Transverse colon (tissue), 3 donors: ENCODE results near the gene TBC1D30.

Experiments used
- EP300 ChIP-seq: sonication (generic); formaldehyde crosslinking; IDR thresholded peaks from one replicate; pipeline ENCODE4 v1.6.1; 2017; ENCODE audit warnings: antibody characterized with exemption, low read depth
- POLR2A ChIP-seq: fragments of 450-650 bp; IDR thresholded peaks from one replicate; pipeline ENCODE4 v1.6.1; 2016; ENCODE audit warnings: antibody characterized with exemption, mild to moderate bottlenecking, moderate library complexity
- TF ChIP-seq, protein P1 (sequence below), 5 experiments: fragments of 200-600 bp in 3 of 5; fragments of 450-650 bp in 2 of 5; sonication (generic) in 3 of 5; IDR thresholded peaks; 1 replicate in 2 of 5; 2 replicates in 3 of 5; pipeline ENCODE4 v1.5.1; 2016 to 2017; ENCODE audit warnings: antibody characterized with exemption in 5 of 5, inconsistent platforms in 3 of 5, mild to moderate bottlenecking in 2 of 5, moderate library complexity in 1 of 5

DNA sequence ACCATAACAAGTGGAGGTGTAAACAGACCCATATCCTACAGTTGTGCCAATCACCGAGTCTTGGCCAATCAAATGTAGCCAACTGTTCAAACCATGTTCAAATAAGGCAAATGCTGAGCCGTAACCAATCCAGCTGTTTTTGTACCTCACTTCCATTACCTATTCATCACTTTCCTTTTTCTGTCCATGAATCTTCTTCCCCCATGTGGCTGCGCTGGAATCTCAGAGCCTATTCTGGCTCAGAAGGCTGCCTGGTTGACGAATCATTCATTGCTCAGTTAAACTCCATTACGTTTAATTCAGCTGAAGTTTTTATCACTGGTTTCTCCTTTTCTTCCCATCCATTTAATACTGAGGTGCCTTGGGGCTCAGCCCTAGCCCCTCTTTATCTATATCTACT, 71.1 kb downstream of the TBC1D30 start:
- TF ChIP-seq POLR2A (no peak), EP300 (no peak)
- TF ChIP-seq, protein P1, sequence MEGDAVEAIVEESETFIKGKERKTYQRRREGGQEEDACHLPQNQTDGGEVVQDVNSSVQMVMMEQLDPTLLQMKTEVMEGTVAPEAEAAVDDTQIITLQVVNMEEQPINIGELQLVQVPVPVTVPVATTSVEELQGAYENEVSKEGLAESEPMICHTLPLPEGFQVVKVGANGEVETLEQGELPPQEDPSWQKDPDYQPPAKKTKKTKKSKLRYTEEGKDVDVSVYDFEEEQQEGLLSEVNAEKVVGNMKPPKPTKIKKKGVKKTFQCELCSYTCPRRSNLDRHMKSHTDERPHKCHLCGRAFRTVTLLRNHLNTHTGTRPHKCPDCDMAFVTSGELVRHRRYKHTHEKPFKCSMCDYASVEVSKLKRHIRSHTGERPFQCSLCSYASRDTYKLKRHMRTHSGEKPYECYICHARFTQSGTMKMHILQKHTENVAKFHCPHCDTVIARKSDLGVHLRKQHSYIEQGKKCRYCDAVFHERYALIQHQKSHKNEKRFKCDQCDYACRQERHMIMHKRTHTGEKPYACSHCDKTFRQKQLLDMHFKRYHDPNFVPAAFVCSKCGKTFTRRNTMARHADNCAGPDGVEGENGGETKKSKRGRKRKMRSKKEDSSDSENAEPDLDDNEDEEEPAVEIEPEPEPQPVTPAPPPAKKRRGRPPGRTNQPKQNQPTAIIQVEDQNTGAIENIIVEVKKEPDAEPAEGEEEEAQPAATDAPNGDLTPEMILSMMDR (IDR thresholded peaks at IDR 0.05), result no peak
